HPDE6-E6E7 (cell line): ENCODE results near the gene FNDC1.
A peak's percentile ranks its signal among the peaks of the same experiment; 100 is the strongest.

Source experiments
- DNase-seq: peaks from one replicate; pipeline ENCODE4 v3.0.0; 2011; ENCODE audit warnings: missing footprints; ENCODE audit errors: extremely low spot score

FNDC1 gene

GRCh38 chr6:159212028-159212427 lies 42.8 kb downstream of the FNDC1 start:
- no peak for DNase-seq

GRCh38 chr6:159212525-159213280 lies 43.5 kb downstream of the FNDC1 start:
- DNase-seq: no peak

- no peak for DNase-seq
Measured at GRCh38 chr6:159213405-159213804, 44.2 kb downstream of the FNDC1 start.

- no peak for DNase-seq
Measured at GRCh38 chr6:159214281-159214680, 45.1 kb downstream of the FNDC1 start.

GRCh38 chr6:159217595-159218275 lies 48.5 kb downstream of the FNDC1 start:
- no peak for DNase-seq

- DNase-seq: no peak
Measured at GRCh38 chr6:159220093-159220492, 50.9 kb downstream of the FNDC1 start.

- DNase-seq: no peak
Measured at GRCh38 chr6:159221486-159222170, 52.4 kb downstream of the FNDC1 start.

GRCh38 chr6:159224452-159224851 lies 55.3 kb downstream of the FNDC1 start:
- DNase-seq: no peak

- no peak for DNase-seq
Measured at GRCh38 chr6:159229651-159230051, 60.5 kb downstream of the FNDC1 start.

GRCh38 chr6:159232106-159232645 lies 63.0 kb downstream of the FNDC1 start:
- DNase-seq: no peak

- no peak for DNase-seq
Measured at GRCh38 chr6:159232751-159233150, 63.6 kb downstream of the FNDC1 start.

- DNase-seq: no peak
Measured at GRCh38 chr6:159233365-159234101, 64.3 kb downstream of the FNDC1 start.

GRCh38 chr6:159234102-159234553 lies 64.9 kb downstream of the FNDC1 start:
- no peak for DNase-seq

GRCh38 chr6:159238920-159239558 lies 69.8 kb downstream of the FNDC1 start:
- no peak for DNase-seq

GRCh38 chr6:159249128-159249527 lies 79.9 kb downstream of the FNDC1 start:
- DNase-seq: no peak

- DNase-seq: no peak
Measured at GRCh38 chr6:159249752-159250151, 80.6 kb downstream of the FNDC1 start.

- no peak for DNase-seq
Measured at GRCh38 chr6:159250633-159251032, 81.4 kb downstream of the FNDC1 start.

- peak; percentile 82 for DNase-seq
Measured at GRCh38 chr6:159252955-159253508, 83.8 kb downstream of the FNDC1 start.

GRCh38 chr6:159254186-159254585 lies 85.0 kb downstream of the FNDC1 start:
- no peak for DNase-seq

GRCh38 chr6:159255434-159255951 lies 86.3 kb downstream of the FNDC1 start:
- no peak for DNase-seq

GRCh38 chr6:159256128-159256527 lies 86.9 kb downstream of the FNDC1 start:
- DNase-seq: no peak
